Esophagus squamous epithelium (tissue), 4 donors: ENCODE measurements around the gene PODNL1.

ENCODE experiments used
- CTCF ChIP-seq, 6 experiments: fragments of 450-650 bp in 4 of 6; fragments of 200-600 bp in 2 of 6; sonication (generic) in 2 of 6; IDR thresholded peaks; one replicate each; pipeline ENCODE4 v1.5.1; 2016 to 2019; ENCODE audit warnings: antibody characterized with exemption in 6 of 6, mild to moderate bottlenecking in 4 of 6, moderate library complexity in 4 of 6
- POLR2A ChIP-seq, 4 donors: fragments of 450-650 bp; IDR thresholded peaks; one replicate each; pipeline ENCODE4 v1.6.1; 2017; ENCODE audit warnings: antibody characterized with exemption in 4 of 4, mild to moderate bottlenecking in 4 of 4, moderate library complexity in 3 of 4

- TF ChIP-seq CTCF (IDR thresholded peaks at IDR 0.05) (no peak), POLR2A (IDR thresholded peaks at IDR 0.05) (peak in 1 of 4 donors; percentile 56)
Observed at GRCh38 chr19:13986348-13986904, 48.2 kb upstream of the PODNL1 start.
